GM23248 (cell line): ENCODE measurements around the gene DIO3. TPM values are rescaled to one million over a fixed set of nuclear protein-coding genes. Genes with fewer than 3 reads are reported as not detected.

ENCODE experiments used
- DNase-seq: peaks from one replicate; pipeline ENCODE4 v3.0.0-alpha.2; 2015
- H2AFZ ChIP-seq: fragments of 200-600 bp; sonication (generic); 2 replicates; pipeline ENCODE4 v1.6.1; 2016; ENCODE audit warnings: antibody characterized with exemption
- H3F3A ChIP-seq: fragments of 200-600 bp; sonication (generic); 2 replicates; pipeline ENCODE4 v1.6.1; 2016; ENCODE audit warnings: mild to moderate bottlenecking, antibody characterized with exemption, mixed run types; ENCODE audit not compliant: insufficient read depth
- H3K27ac ChIP-seq: fragments of 200-600 bp; sonication (generic); 2 replicates; pipeline ENCODE4 v1.5.1; 2016; ENCODE audit warnings: mild to moderate bottlenecking
- H3K27me3 ChIP-seq: fragments of 200-600 bp; sonication (generic); replicated peaks from 2 replicates; pipeline ENCODE4 v1.6.1; 2016; ENCODE audit warnings: mild to moderate bottlenecking; ENCODE audit not compliant: insufficient read depth
- H3K36me3 ChIP-seq: fragments of 200-600 bp; sonication (generic); 2 replicates; pipeline ENCODE4 v1.6.1; 2016; ENCODE audit warnings: low read depth, mild to moderate bottlenecking
- H3K4me1 ChIP-seq: fragments of 200-600 bp; sonication (generic); 2 replicates; pipeline ENCODE4 v1.6.1; 2016; ENCODE audit warnings: mild to moderate bottlenecking; ENCODE audit not compliant: insufficient read depth
- H3K4me2 ChIP-seq: fragments of 200-600 bp; sonication (generic); one replicate; pipeline ENCODE4 v1.6.1; 2016; ENCODE audit warnings: mild to moderate bottlenecking; ENCODE audit not compliant: unreplicated experiment
- H3K4me3 ChIP-seq: fragments of 200-600 bp; sonication (generic); 2 replicates; pipeline ENCODE4 v1.5.1; 2016; ENCODE audit warnings: mild to moderate bottlenecking
- H3K79me2 ChIP-seq: fragments of 200-600 bp; sonication (generic); 2 replicates; pipeline ENCODE4 v1.6.1; 2016; ENCODE audit warnings: mild to moderate bottlenecking; ENCODE audit not compliant: insufficient read depth
- H3K9ac ChIP-seq: fragments of 200-600 bp; sonication (generic); 2 replicates; pipeline ENCODE4 v1.6.1; 2016; ENCODE audit warnings: mild to moderate bottlenecking
- H3K9me2 ChIP-seq: fragments of 200-600 bp; sonication (generic); 2 replicates; pipeline ENCODE4 v1.6.1; 2016; ENCODE audit warnings: mixed run types, mild to moderate bottlenecking, moderate library complexity; ENCODE audit not compliant: insufficient read depth
- H3K9me3 ChIP-seq: fragments of 200-600 bp; sonication (generic); one replicate; pipeline ENCODE4 v1.6.1; 2017; ENCODE audit warnings: low read depth
- H4K20me1 ChIP-seq: fragments of 200-600 bp; sonication (generic); 2 replicates; pipeline ENCODE4 v1.6.0; 2016; ENCODE audit not compliant: insufficient read depth
- EZH2 ChIP-seq: fragments of 200-600 bp; sonication (generic); IDR thresholded peaks from 2 replicates; pipeline ENCODE4 v1.6.1; 2018; ENCODE audit warnings: antibody characterized with exemption, mild to moderate bottlenecking; ENCODE audit not compliant: insufficient read depth, poor library complexity, severe bottlenecking
- EZH2phosphoT487 ChIP-seq: fragments of 200-600 bp; sonication (generic); IDR thresholded peaks from 2 replicates; pipeline ENCODE4 v1.6.1; 2018; ENCODE audit warnings: antibody characterized with exemption, moderate library complexity, mild to moderate bottlenecking, low read depth; ENCODE audit not compliant: insufficient read depth
- WGBS, 2 experiments: methylation state at CpG; one replicate each; pipeline ENCODE4 v1.1.6; 2015 to 2017; ENCODE audit warnings: low lambda C conversion rate in 2 of 2, low coverage in 1 of 2; ENCODE audit errors: missing lambda C conversion rate in 2 of 2; 5-methylcytosine and 5-hydroxymethylcytosine counted together
- in situ Hi-C: fragments of 300-500 bp; cut with MboI; formaldehyde crosslinking; loops from 2 replicates; pipeline ENCODE4 v1.15.0; 2020
- polyA plus RNA-seq: library from polyadenylated mRNA; unstranded; fragments of >200 nt; fragmentation: Nextera tagmentation; extraction: Ambion mirVana; gene quantifications from 2 replicates; pipeline ENCODE4 v1.2.1, GENCODE V29; 2016
- total RNA-seq: library from RNA; depleted of rRNA; stranded (reverse); fragments of >200 nt; shearing (Covaris generic); gene quantifications from 2 replicates; pipeline ENCODE4 v1.2.3, GENCODE V29; 2014

The DIO3 gene
- total and polyA plus RNA-seq, 2 experiments from 2014 or later: not detected

DNA sequence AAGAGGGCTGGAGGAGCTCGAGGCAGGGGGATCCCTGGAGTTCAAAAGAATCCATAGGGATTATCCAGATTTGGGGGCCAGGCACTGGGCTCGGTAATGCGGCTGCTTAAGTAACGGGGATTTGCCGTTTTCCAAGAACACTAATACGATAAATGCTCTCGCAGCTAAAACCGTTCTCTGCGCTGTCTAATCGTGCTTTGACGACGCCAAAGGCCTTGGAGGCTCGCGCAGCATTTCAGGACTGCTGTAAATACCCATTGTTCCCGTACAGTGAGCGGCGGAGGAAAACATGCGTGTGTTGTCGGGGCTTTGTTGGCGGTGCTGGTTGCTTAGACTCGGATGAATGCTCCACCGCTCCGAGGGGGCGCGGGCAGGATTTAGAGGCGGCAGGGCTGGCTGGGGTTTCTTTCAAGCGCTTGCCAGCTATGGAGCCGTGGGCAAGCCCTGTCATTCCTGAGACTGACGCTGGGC, 26.2 kb downstream of the DIO3 start:
- H3K36me3 ChIP-seq: no peaks in the 10 kb centered on the region
- no peaks in the 10 kb centered on the region for H3K9me2 ChIP-seq
- no peak overlapping the region for H3K4me2 ChIP-seq
- H3K79me2 ChIP-seq: no peaks in the 10 kb centered on the region
- DNase-seq: no peak
- WGBS, 2 experiments: 84 to 89% methylated on average over 27 to 29 of the region's 29 CpGs
- H3K27ac ChIP-seq: no peak overlapping the region
- H3K9me3 ChIP-seq: no peaks in the 10 kb centered on the region
- no peak overlapping the region for H3K4me3 ChIP-seq
- no peaks in the 10 kb centered on the region for H4K20me1 ChIP-seq
- H3K9ac ChIP-seq: no peak overlapping the region
- H3K27me3 ChIP-seq: peaks cover 6% of the 10 kb centered on the region; the same call in 1 of the 2 replicates
- in situ Hi-C loops: no loop called here
- H2AFZ ChIP-seq: no peak overlapping the region
- no peaks in the 10 kb centered on the region for H3K4me1 ChIP-seq
- H3F3A ChIP-seq: no peaks in the 10 kb centered on the region
- TF ChIP-seq EZH2: no peak

DNA sequence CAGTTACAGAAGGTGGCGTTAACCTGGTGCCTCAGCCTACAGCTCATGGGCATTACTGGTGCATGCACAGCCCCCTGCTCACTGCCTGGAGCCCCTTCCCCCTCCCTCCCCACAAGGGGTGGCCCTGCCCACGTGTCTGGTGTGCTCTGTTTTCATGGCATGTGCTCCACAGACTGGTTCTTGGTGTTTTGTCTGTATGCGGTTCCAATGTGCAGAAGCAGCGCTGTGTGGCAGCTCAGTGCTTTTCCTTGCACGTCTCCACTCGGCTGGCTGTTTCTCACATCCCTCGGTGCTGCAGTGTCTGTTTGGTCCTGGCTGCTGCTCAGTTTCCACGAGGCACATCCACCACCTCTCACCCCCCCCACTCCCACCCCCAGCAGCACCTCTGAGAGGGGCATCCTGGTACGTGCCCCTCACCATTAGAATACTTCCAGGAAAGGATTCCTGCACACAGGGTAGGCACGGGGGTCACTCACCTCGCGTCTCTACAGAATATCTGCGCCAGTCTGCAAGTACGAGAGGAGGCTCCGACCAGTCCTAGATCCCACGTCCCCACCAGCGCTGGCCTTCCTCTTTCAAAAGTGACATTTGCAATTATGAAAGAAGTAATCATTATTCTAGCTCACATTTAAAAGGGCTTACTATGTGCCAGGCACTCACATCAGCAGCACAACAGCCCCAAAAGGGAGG, 27.1 kb downstream of the DIO3 start:
- Histone ChIP-seq H4K20me1 (no peaks in the 10 kb centered on the region), H3K9me3 (no peaks in the 10 kb centered on the region), H3K27me3 (peaks cover 6% of the 10 kb centered on the region; the same call in 1 of the 2 replicates), H3K4me3 (no peak overlapping the region), H3F3A (no peaks in the 10 kb centered on the region), H3K9me2 (no peaks in the 10 kb centered on the region), H3K36me3 (no peaks in the 10 kb centered on the region), H3K4me2 (no peak overlapping the region), H3K4me1 (no peaks in the 10 kb centered on the region), H2AFZ (no peak overlapping the region), H3K79me2 (no peaks in the 10 kb centered on the region), H3K9ac (no peak overlapping the region), H3K27ac (no peak overlapping the region)
- 53 to 56% methylated on average over 17 of the region's 17 CpGs for WGBS, 2 experiments
- no peak for DNase-seq
- in situ Hi-C loops: no loop called here
- TF ChIP-seq EZH2 (no peak), EZH2phosphoT487 (no peak)

DNA sequence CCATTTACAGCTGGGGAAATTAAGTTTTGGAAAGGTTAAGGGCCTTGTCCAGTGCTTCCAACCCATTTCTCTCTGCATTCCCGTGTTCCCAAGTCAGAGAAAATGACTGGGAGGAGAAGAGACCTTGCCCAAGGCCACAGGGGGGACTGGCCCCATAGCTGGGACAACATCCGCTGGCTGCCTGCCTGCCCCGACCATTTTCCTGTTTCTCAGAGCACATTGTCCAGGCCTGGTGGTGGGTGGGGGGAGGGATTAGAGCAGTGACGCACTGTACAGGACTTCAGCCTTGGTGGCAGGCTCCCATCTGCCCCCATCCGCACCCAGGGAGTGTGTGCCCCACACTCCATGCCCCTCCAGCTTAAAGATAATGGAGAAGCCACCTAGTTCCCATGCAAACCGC, 27.7 kb downstream of the DIO3 start:
- DNase-seq: no peak

DNA sequence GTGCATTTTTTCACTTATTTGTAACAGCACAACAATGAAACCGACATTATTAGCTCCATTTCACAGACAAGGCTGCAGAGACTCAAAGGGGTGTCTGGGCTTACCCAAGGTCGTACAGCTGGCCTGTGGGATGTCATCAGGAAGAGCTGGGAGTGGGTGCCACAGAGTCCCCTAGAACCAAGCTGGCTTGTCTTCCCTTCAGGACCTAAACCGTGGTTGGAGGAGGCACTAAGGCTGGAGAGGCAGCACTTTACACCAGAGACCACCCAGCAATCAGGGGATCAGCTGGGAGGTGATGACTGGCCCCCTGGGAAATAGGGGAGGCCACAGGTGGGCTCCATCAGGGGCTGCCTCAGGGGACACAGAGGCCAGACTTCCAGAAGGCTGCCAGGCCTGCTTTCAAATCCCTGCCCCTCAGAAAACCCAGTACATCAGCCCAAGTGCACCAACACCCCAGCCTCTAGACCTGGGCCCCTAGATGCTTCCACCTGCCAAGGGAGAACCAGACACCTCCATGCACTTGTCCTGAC, 28.3 kb downstream of the DIO3 start:
- no peaks in the 10 kb centered on the region for H3K9me3 ChIP-seq
- TF ChIP-seq EZH2phosphoT487 (no peak), EZH2 (no peak)
- no peak overlapping the region for H3K27ac ChIP-seq
- H3K9me2 ChIP-seq: no peaks in the 10 kb centered on the region
- no peaks in the 10 kb centered on the region for H3K4me1 ChIP-seq
- H3K4me3 ChIP-seq: no peak overlapping the region
- H3K36me3 ChIP-seq: no peaks in the 10 kb centered on the region
- no peak overlapping the region for H3K9ac ChIP-seq
- in situ Hi-C loops: no loop called here
- WGBS, 2 experiments: 16 to 18% methylated on average over 3 of the region's 3 CpGs
- no peaks in the 10 kb centered on the region for H3F3A ChIP-seq
- no peak for DNase-seq
- H3K79me2 ChIP-seq: no peaks in the 10 kb centered on the region
- H3K4me2 ChIP-seq: no peak overlapping the region
- no peaks in the 10 kb centered on the region for H4K20me1 ChIP-seq
- H2AFZ ChIP-seq: no peak overlapping the region
- H3K27me3 ChIP-seq: peaks cover 6% of the 10 kb centered on the region; the same call in 1 of the 2 replicates

More for the DNA sequence above, 27.7 kb downstream of the DIO3 start:
- 54 to 62% methylated on average over 5 to 6 of the region's 6 CpGs for WGBS, 2 experiments
- TF ChIP-seq EZH2: no peak
- no peak for TF ChIP-seq EZH2phosphoT487
- Histone ChIP-seq H3K27ac (no peak overlapping the region), H3K36me3 (no peaks in the 10 kb centered on the region), H3K79me2 (no peaks in the 10 kb centered on the region), H3K4me2 (no peak overlapping the region), H3K4me1 (no peaks in the 10 kb centered on the region), H3F3A (no peaks in the 10 kb centered on the region), H3K9me2 (no peaks in the 10 kb centered on the region), H3K9ac (no peak overlapping the region), H3K4me3 (no peak overlapping the region), H3K9me3 (no peaks in the 10 kb centered on the region), H4K20me1 (no peaks in the 10 kb centered on the region), H2AFZ (no peak overlapping the region), H3K27me3 (peaks cover 6% of the 10 kb centered on the region; the same call in 1 of the 2 replicates)
- in situ Hi-C loops: no loop called here

DNA sequence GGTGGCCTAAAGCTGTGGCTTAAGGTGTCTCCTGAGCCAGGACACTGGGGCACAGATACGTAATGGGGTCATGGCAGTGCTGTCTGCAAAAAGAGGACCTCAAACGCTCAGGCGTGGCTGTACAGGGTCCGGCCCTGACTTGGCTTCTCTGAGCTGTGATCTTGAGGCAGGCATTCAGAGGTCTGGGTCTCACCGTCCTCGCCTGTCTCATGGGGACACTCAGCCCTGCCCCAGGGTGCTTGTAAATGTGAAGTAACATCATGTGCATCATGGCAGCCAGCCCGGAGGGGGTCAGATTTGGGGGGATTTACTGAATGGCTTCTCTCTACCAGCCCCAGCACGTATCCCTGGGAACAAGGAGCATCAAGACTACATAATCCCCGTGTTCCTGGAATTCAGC, 28.8 kb downstream of the DIO3 start:
- Histone ChIP-seq H3K4me3 (no peak overlapping the region), H2AFZ (no peak overlapping the region), H3K27ac (no peak overlapping the region), H3F3A (no peaks in the 10 kb centered on the region), H3K27me3 (peaks cover 6% of the 10 kb centered on the region; the same call in 1 of the 2 replicates), H3K4me1 (no peaks in the 10 kb centered on the region), H3K4me2 (no peak overlapping the region), H3K9me3 (no peaks in the 10 kb centered on the region), H3K36me3 (no peaks in the 10 kb centered on the region), H3K79me2 (no peaks in the 10 kb centered on the region), H4K20me1 (no peaks in the 10 kb centered on the region), H3K9ac (no peak overlapping the region), H3K9me2 (no peaks in the 10 kb centered on the region)
- DNase-seq: no peak
- in situ Hi-C loops: no loop called here
- TF ChIP-seq EZH2 (no peak), EZH2phosphoT487 (no peak)
- WGBS, 2 experiments: 63 to 67% methylated on average over 9 of the region's 9 CpGs
